HepG2 (cell line): Measurements from ENCODE around the gene CAMKV. TPM values are rescaled to one million over a fixed set of nuclear protein-coding genes. Genes with fewer than 3 reads are reported as not detected.

Source experiments
- E2F2 ChIP-seq: sonication (generic); formaldehyde crosslinking; IDR thresholded peaks from 2 replicates; pipeline ENCODE4 v1.4.0; 2020; ENCODE audit warnings: missing genetic modification reagents, borderline replicate concordance
- EZH2 ChIP-seq: conservative IDR thresholded peaks from 2 replicates; pipeline ENCODE4 v1.6.1; 2012; ENCODE audit warnings: mild to moderate bottlenecking, low read depth, low read length, moderate library complexity
- GABPB1 ChIP-seq: IDR thresholded peaks from 2 replicates; pipeline ENCODE4 v1.6.1; 2016; ENCODE audit warnings: mild to moderate bottlenecking, missing genetic modification reagents, moderate library complexity, missing compliant biosample characterization
- HDAC6 ChIP-seq: fragments of 200-600 bp; sonication (generic); IDR thresholded peaks from 2 replicates; pipeline ENCODE4 v1.7.0; 2017; ENCODE audit warnings: mild to moderate bottlenecking, antibody characterized with exemption, low read length, low read depth
- HNF4A ChIP-seq: sonication (generic); formaldehyde crosslinking; IDR thresholded peaks from 2 replicates; pipeline ENCODE4 v1.4.0; 2020; ENCODE audit warnings: missing genetic modification reagents
- JUNB ChIP-seq: sonication (generic); formaldehyde crosslinking; IDR thresholded peaks from 2 replicates; pipeline ENCODE4 v1.8.0; 2022; ENCODE audit warnings: missing genetic modification reagents, mild to moderate bottlenecking, borderline replicate concordance
- THRA ChIP-seq: sonication (generic); formaldehyde crosslinking; IDR thresholded peaks from 2 replicates; pipeline ENCODE4 v1.4.0; 2020; ENCODE audit warnings: missing genetic modification reagents, borderline replicate concordance
- ZBTB33 ChIP-seq: sonication (generic); formaldehyde crosslinking; IDR thresholded peaks from 2 replicates; pipeline ENCODE4 v1.4.0; 2020; ENCODE audit warnings: missing genetic modification reagents
- ZNF143 ChIP-seq: sonication (generic); formaldehyde crosslinking; IDR thresholded peaks from 2 replicates; pipeline ENCODE4 v1.4.0; 2020; ENCODE audit warnings: missing genetic modification reagents
- ZNF224 ChIP-seq: sonication (generic); formaldehyde crosslinking; IDR thresholded peaks from 2 replicates; pipeline ENCODE4 v1.5.0; 2020; ENCODE audit warnings: mild to moderate bottlenecking, missing genetic modification reagents
- ZNF557 ChIP-seq: sonication (generic); formaldehyde crosslinking; IDR thresholded peaks from 2 replicates; pipeline ENCODE4 v1.4.0; 2020; ENCODE audit warnings: missing genetic modification reagents
- ZNF639 ChIP-seq: conservative IDR thresholded peaks from 2 replicates; pipeline ENCODE4 v1.6.1; 2018; ENCODE audit warnings: missing genetic modification reagents
- ZNF687 ChIP-seq: sonication (generic); formaldehyde crosslinking; IDR thresholded peaks from 2 replicates; pipeline ENCODE4 v1.5.1; 2020; ENCODE audit warnings: mild to moderate bottlenecking, missing genetic modification reagents, moderate library complexity
- ZNF761 ChIP-seq: sonication (generic); formaldehyde crosslinking; conservative IDR thresholded peaks from 2 replicates; pipeline ENCODE4 v1.4.0; 2020; ENCODE audit warnings: mild to moderate bottlenecking, missing genetic modification reagents
- ZNF780A ChIP-seq: sonication (generic); formaldehyde crosslinking; IDR thresholded peaks from 2 replicates; pipeline ENCODE4 v1.8.0; 2022; ENCODE audit warnings: mild to moderate bottlenecking, missing genetic modification reagents, moderate library complexity
- ZNF891 ChIP-seq: sonication (generic); formaldehyde crosslinking; IDR thresholded peaks from 2 replicates; pipeline ENCODE4 v1.5.0; 2020; ENCODE audit warnings: mild to moderate bottlenecking, missing genetic modification reagents
- polyA plus RNA-seq, 8 experiments: library from polyadenylated mRNA; depleted of rRNA in 3 of 8; stranded (reverse) in 7 of 8; unstranded in 1 of 8; fragments of >200 nt; fragmentation: Illumina TruSeq in 4 of 8; extraction: Trizol in 4 of 8; gene quantifications; 2 replicates each; pipeline versions ENCODE4 v1.2.1 to v1.2.3, GENCODE V29; 2011 to 2016; ENCODE audit warnings: low read depth in 4 of 8, missing spikeins in 1 of 8, mixed read lengths in 1 of 8; ENCODE audit not compliant: insufficient read depth in 1 of 8
- total RNA-seq, 5 experiments: library from RNA; depleted of rRNA; stranded (reverse); fragments of >200 nt; fragmentation: Illumina TruSeq; extraction: Trizol; gene quantifications; 2 replicates each; pipeline ENCODE4 v1.2.3, GENCODE V29; 2016; ENCODE audit warnings: low read depth in 1 of 5

CAMKV gene
- total and polyA plus RNA-seq, 2 of the 13 experiments (the other 11 are each of a cell fraction or from before 2014, with no cell fraction given): 0.13 to 0.15 TPM

GRCh38 chr3:49844464-49845183 lies 25.1 kb downstream of the CAMKV start (continued):
- TF ChIP-seq ZNF224 (CRISPR knock-in tag) (no peak), ZNF780A (CRISPR knock-in tag) (no peak), ZNF687 (CRISPR knock-in tag) (peak; percentile 64), ZNF761 (no peak), JUNB (CRISPR knock-in tag) (no peak), ZNF639 (CRISPR knock-in tag) (no peak), ZNF557 (CRISPR knock-in tag) (0 out of 2 replicates have a peak, but pooled peaks have one; percentile 57), ZNF891 (no peak), ZNF143 (CRISPR knock-in tag) (peak; percentile 85), ZBTB33 (no peak), HDAC6 (no peak), EZH2 (no peak), HNF4A (CRISPR knock-in tag) (peak; percentile 65), THRA (CRISPR knock-in tag) (0 out of 2 replicates have a peak, but pooled peaks have one; percentile 34), E2F2 (no peak), GABPB1 (CRISPR knock-in tag) (0 out of 2 replicates have a peak, but pooled peaks have one; percentile 6)
